OCI-LY1 (cell line): Measurements from ENCODE around the gene GPR158.

Source experiments
- H2AFZ ChIP-seq: fragments of 200-600 bp; sonication (generic), shearing (Covaris generic); 2 replicates; pipeline ENCODE4 v1.6.0; 2014; ENCODE audit warnings: antibody characterized with exemption, mild to moderate bottlenecking, low read length
- H3F3A ChIP-seq: fragments of 200-600 bp; sonication (generic), shearing (Covaris generic); 2 replicates; pipeline ENCODE4 v1.6.0; 2014; ENCODE audit warnings: mild to moderate bottlenecking, antibody characterized with exemption, low read length, moderate library complexity; ENCODE audit not compliant: insufficient read depth
- H3K27ac ChIP-seq: fragments of 200-600 bp; sonication (generic); 2 replicates; pipeline ENCODE4 v1.5.1; 2014; ENCODE audit warnings: low read length, mixed run types, mild to moderate bottlenecking, low read depth; ENCODE audit not compliant: poor library complexity, severe bottlenecking
- H3K27me3 ChIP-seq: fragments of 200-600 bp; sonication (generic); 2 replicates; pipeline ENCODE4 v1.6.0; 2014; ENCODE audit warnings: antibody characterized with exemption, mild to moderate bottlenecking, low read length, moderate library complexity; ENCODE audit not compliant: insufficient read depth
- H3K36me3 ChIP-seq: fragments of 200-600 bp; sonication (generic); 2 replicates; pipeline ENCODE4 v1.6.1; 2014; ENCODE audit warnings: mild to moderate bottlenecking, antibody characterized with exemption, low read length, moderate library complexity, mixed read lengths; ENCODE audit not compliant: insufficient read depth
- H3K4me1 ChIP-seq: fragments of 200-600 bp; sonication (generic); 2 replicates; pipeline ENCODE4 v1.5.1; 2014; ENCODE audit warnings: mild to moderate bottlenecking, low read length, moderate library complexity; ENCODE audit not compliant: insufficient read depth, severe bottlenecking
- H3K4me2 ChIP-seq: fragments of 200-600 bp; sonication (generic), shearing (Covaris generic); 2 replicates; pipeline ENCODE4 v1.6.1; 2014; ENCODE audit warnings: low read length
- H3K4me3 ChIP-seq: fragments of 200-600 bp; sonication (generic); 2 replicates; pipeline ENCODE4 v1.5.1; 2014; ENCODE audit warnings: low read length, low read depth, mild to moderate bottlenecking, mixed read lengths; ENCODE audit not compliant: poor library complexity, severe bottlenecking
- H3K79me2 ChIP-seq: fragments of 200-600 bp; shearing (Covaris generic); 2 replicates; pipeline ENCODE4 v1.6.1; 2016; ENCODE audit warnings: mixed run types, low read length, mixed read lengths; ENCODE audit not compliant: insufficient read depth
- H3K9ac ChIP-seq: fragments of 200-600 bp; sonication (generic), shearing (Covaris generic); 2 replicates; pipeline ENCODE4 v1.6.1; 2014; ENCODE audit warnings: mild to moderate bottlenecking, low read length, mixed read lengths
- H3K9me2 ChIP-seq: fragments of 200-600 bp; sonication (generic), shearing (Covaris generic); 2 replicates; pipeline ENCODE4 v1.6.1; 2014; ENCODE audit warnings: low read depth, mild to moderate bottlenecking, low read length, mixed read lengths
- H3K9me3 ChIP-seq: fragments of 200-600 bp; shearing (Covaris generic); 2 replicates; pipeline ENCODE4 v1.6.1; 2014; ENCODE audit warnings: low read length, mixed read lengths
- H4K20me1 ChIP-seq: fragments of 200-600 bp; sonication (generic), shearing (Covaris generic); 2 replicates; pipeline ENCODE4 v1.6.0; 2016; ENCODE audit warnings: mild to moderate bottlenecking, low read length; ENCODE audit not compliant: insufficient read depth
- CTCF ChIP-seq: fragments of 200-600 bp; sonication (generic), shearing (Covaris generic); IDR thresholded peaks from 2 replicates; pipeline ENCODE4 v1.5.1; 2017; ENCODE audit warnings: mild to moderate bottlenecking, antibody characterized with exemption, low read length, moderate library complexity, mixed read lengths
- EZH2 ChIP-seq: fragments of 200-600 bp; sonication (generic), shearing (Covaris generic); IDR thresholded peaks from 2 replicates; pipeline ENCODE4 v1.8.0; 2017; ENCODE audit warnings: borderline replicate concordance, mixed run types, mild to moderate bottlenecking, antibody characterized with exemption, low read length, moderate library complexity, mixed read lengths

GPR158 gene

GRCh38 chr10:25497246-25497645 is 322.4 kb downstream of the GPR158 start:
- Histone ChIP-seq H3K9ac (no peak overlapping the region), H3K9me2 (no peaks in the 10 kb centered on the region), H3F3A (no peaks in the 10 kb centered on the region), H2AFZ (no peak overlapping the region), H3K4me1 (no peaks in the 10 kb centered on the region), H3K9me3 (no peaks in the 10 kb centered on the region), H3K27ac (no peak overlapping the region), H4K20me1 (no peaks in the 10 kb centered on the region), H3K79me2 (no peaks in the 10 kb centered on the region), H3K4me3 (no peak overlapping the region), H3K36me3 (no peaks in the 10 kb centered on the region), H3K4me2 (no peak overlapping the region), H3K27me3 (no peaks in the 10 kb centered on the region)
- TF ChIP-seq EZH2 (no peak), CTCF (no peak)

GRCh38 chr10:25498645-25499044 is 323.8 kb downstream of the GPR158 start:
- Histone ChIP-seq H3K4me2 (no peak overlapping the region), H3K27ac (no peak overlapping the region), H3K36me3 (no peaks in the 10 kb centered on the region), H2AFZ (no peak overlapping the region), H3K4me1 (no peaks in the 10 kb centered on the region), H3K27me3 (no peaks in the 10 kb centered on the region), H3F3A (no peaks in the 10 kb centered on the region), H3K9me2 (no peaks in the 10 kb centered on the region), H3K79me2 (no peaks in the 10 kb centered on the region), H3K4me3 (no peak overlapping the region), H3K9ac (no peak overlapping the region), H4K20me1 (no peaks in the 10 kb centered on the region), H3K9me3 (no peaks in the 10 kb centered on the region)
- TF ChIP-seq CTCF (no peak), EZH2 (no peak)

GRCh38 chr10:25501912-25502311 is 327.1 kb downstream of the GPR158 start:
- Histone ChIP-seq H3K9me3 (no peaks in the 10 kb centered on the region), H3K4me1 (no peaks in the 10 kb centered on the region), H2AFZ (no peak overlapping the region), H3K36me3 (no peaks in the 10 kb centered on the region), H3K4me2 (no peak overlapping the region), H3K4me3 (no peak overlapping the region), H3K79me2 (no peaks in the 10 kb centered on the region), H3K27ac (no peak overlapping the region), H3K27me3 (no peaks in the 10 kb centered on the region), H3K9me2 (no peaks in the 10 kb centered on the region), H4K20me1 (no peaks in the 10 kb centered on the region), H3F3A (no peaks in the 10 kb centered on the region), H3K9ac (no peak overlapping the region)
- TF ChIP-seq CTCF (no peak), EZH2 (no peak)
